ENCODE measurements around the gene CLSTN2.

DNA sequence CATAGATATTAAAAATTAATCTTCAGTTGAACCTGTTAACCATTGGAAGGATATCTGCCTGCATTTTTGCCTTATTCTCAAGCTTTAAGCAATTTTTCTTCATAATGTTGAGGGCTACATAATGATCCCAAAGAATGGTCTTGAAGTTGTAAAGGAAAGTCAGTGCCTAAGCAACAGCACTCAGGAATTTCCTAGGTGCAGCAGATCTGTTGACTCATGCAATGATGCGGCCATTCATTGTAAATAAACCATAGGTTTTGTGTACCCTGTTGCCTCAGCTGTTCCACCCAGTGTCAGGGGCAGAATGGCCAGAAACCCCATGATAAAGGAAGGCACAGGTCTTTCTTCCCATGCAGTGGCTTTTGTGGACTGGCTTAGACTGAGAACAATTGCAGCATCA, 664.5 kb downstream of the CLSTN2 start:
- TF ChIP-seq CTCF (IDR thresholded peaks at IDR 0.05; ENCODE audit: low read depth, low read length, missing input control) = no peak
- TF ChIP-seq REST (IDR thresholded peaks at IDR 0.05) = no peak
- no peak for TF ChIP-seq TAF1 (conservative IDR thresholded peaks at IDR 0.05)
- no peak for TF ChIP-seq YY1 (IDR thresholded peaks at IDR 0.05)
- TF ChIP-seq JUND (IDR thresholded peaks at IDR 0.05) = no peak
- TF ChIP-seq, protein P1, sequence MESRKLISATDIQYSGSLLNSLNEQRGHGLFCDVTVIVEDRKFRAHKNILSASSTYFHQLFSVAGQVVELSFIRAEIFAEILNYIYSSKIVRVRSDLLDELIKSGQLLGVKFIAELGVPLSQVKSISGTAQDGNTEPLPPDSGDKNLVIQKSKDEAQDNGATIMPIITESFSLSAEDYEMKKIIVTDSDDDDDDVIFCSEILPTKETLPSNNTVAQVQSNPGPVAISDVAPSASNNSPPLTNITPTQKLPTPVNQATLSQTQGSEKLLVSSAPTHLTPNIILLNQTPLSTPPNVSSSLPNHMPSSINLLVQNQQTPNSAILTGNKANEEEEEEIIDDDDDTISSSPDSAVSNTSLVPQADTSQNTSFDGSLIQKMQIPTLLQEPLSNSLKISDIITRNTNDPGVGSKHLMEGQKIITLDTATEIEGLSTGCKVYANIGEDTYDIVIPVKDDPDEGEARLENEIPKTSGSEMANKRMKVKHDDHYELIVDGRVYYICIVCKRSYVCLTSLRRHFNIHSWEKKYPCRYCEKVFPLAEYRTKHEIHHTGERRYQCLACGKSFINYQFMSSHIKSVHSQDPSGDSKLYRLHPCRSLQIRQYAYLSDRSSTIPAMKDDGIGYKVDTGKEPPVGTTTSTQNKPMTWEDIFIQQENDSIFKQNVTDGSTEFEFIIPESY (IDR thresholded peaks at IDR 0.05) = no peak
- no peak for TF ChIP-seq ATF3 (IDR thresholded peaks at IDR 0.05)
- no peak for TF ChIP-seq FOXA1 (IDR thresholded peaks at IDR 0.05)
- no peak for TF ChIP-seq GABPA (IDR thresholded peaks at IDR 0.05 in 1 of 2, conservative IDR thresholded peaks at IDR 0.05 in 1 of 2)
- TF ChIP-seq RAD21 (IDR thresholded peaks at IDR 0.05) = no peak
- TF ChIP-seq MAX (IDR thresholded peaks at IDR 0.05) = no peak
- TF ChIP-seq SP1 (IDR thresholded peaks at IDR 0.05) = no peak
- no peak for TF ChIP-seq NR2F2 (IDR thresholded peaks at IDR 0.05)
